NOMO-1 (cell line): ENCODE measurements around the gene ATAD1.
"Not testable (repeated sequence)": the region's sequence is repeated elsewhere in the genome, so short reads cannot be mapped to it uniquely, and the experiment has no call there.

ENCODE experiments used
- DNase-seq, 2 experiments: peaks; one replicate each; lab custom pipeline; 2025; ENCODE audit not compliant: unreplicated experiment in 2 of 2; lab: John Stamatoyannopoulos, UW

ATAD1 gene

DNA sequence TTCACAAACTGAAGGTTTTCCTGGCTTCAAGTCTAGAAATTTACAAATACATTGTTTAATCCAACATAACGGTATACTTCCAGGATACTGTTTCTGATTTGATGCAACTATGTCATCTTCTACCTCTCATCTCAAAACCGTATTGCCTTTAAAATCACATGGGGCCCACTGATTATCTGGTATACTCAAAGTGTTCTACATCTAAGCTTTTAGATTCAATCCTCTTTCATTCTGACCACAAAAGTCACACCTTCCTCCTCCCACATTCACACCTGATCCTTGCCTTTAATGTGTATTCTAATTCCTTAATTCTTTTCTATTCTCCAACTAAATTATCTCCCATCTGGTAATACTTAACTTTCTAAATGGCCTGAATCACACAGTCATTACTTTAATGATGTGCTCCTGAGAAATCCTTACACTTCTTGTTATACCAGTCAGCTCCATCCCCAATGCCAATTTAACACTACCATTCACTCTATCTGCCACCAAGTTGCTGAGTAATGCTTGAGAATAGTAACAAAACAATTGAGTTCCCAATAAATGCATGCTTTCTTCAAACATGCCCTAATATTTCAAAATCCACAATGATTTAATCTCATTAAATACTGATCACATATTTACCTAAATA, 13.0 kb downstream of the ATAD1 start:
- DNase-seq: no peak

GRCh38 chr10:87803831-87804230, 14.2 kb downstream of the ATAD1 start:
- DNase-seq: no peak

- no peak for DNase-seq
These were observed 14.7 kb downstream of the ATAD1 start for GRCh38 chr10:87803328-87803727.

GRCh38 chr10:87801813-87802435, 16.1 kb downstream of the ATAD1 start:
- DNase-seq: not testable (repeated sequence)

DNA sequence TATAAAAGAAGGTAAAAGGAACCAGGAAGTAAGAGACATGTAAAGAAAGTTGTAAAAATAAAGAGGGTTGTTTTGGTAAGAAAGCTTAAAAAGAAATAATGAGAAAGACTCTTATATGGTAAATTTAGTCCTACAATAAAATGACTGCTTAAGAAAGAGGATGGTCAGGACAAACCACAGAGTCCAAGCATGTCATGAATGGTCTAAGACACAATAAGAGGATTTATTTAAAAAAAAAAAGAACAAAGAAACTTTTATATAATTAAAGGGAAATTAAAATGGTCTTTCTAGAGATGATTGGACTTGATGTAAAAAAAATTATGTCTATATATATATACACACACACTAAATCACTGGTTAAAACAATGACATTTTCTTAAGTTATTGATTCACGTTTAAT, 18.2 kb downstream of the ATAD1 start:
- DNase-seq: no peak

- no peak for DNase-seq
These were observed 19.9 kb downstream of the ATAD1 start for GRCh38 chr10:87798082-87798481.

GRCh38 chr10:87794285-87794684, 23.7 kb downstream of the ATAD1 start:
- DNase-seq: no peak

DNA sequence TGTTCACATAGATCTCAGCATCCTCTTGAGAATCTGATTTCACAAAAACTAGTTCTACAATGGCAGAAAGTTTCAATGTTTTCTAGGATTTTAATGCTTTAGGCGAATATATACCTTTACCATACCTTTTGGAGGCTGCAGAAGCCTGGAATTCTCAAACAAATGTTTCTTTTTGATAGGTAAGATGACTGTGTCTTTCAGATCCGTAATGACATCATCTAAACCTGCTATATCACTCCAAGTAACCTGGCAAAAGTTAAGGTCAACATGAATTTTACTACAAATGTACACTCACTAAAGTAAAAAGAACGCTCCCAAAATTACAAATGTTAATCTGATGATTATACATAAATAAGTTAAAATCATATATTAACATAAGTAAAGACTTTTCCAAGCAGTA, 27.8 kb downstream of the ATAD1 start:
- no peak for DNase-seq

DNA sequence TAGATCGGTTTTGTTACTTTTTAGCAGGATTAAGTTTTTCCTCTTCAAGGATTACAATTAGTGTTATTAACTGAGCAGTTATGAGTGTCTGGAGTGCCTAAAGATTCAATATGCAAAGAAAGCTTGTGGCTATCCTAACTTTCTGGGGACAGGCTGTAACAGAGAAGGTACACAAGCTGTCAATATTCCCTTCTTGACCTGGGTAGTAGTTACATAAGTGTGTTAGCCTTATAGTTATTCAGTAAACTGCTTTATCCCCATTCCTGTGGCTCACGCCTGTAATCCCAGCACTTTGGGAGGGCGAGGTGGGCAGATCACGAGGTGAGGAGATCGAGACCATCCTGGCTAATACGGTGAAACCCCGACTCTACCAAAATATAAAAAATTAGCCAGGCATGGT, 31.6 kb downstream of the ATAD1 start:
- DNase-seq: no peak

DNA sequence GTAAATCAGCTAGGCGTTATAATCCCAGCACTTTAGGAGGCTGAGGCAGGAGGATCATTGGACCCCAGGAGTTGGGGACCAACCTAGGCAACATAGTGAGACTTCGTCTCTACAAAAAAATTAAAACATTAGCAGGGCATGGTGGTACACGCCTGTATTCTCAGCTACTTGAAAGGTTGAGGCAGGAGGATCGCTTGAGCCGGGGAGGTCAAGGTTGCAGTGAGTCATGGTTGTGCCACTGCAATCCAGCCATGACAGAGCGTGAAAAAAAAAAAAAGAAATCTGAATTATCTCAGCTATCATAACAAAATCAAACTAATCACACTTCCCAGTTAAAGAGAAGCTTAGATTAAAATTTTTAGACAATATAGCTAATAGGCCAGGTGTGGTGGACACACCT, 35.3 kb downstream of the ATAD1 start:
- DNase-seq: no peak

GRCh38 chr10:87781545-87781944, 36.5 kb downstream of the ATAD1 start:
- DNase-seq: no peak

DNA sequence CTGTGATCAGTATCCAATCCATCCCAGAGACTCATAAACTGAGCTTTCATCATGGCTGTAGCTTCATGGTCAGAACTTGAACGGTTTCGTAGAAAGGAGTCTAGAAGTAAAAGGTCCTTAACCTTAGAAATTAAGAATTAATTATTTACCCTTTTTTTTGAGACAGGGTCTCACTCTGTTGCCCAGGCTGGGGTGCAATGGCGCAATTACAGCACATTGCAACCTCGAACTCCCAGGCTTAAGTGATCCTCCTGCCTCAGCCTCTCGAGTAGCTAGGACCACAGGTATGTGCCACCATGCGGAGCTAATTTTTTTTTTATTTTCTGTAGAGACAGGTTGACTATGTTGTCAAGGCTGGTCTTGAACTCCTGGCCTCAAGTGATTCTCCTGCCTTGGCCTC, 41.7 kb downstream of the ATAD1 start:
- no peak for DNase-seq

DNA sequence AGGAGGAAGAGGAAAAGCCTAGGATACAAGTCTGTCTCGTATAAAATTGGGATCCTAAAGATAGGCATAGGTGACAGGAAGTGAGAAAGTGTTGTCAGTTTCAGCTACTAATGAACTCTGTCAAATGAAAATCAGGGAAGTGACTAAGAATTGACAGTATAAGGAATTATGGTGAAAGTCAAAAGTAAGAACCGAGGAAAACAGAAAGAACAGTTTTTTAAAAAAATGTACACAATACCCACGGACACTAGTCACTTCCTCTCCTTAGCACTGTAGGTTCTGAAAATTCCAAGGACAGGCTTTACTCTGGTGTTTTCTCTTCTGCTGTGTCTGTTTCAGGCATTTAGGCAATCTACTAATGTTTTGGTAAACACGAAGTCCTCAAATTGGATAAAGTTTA, 42.3 kb downstream of the ATAD1 start:
- peak in 1 of 2 experiments; percentile 42 for DNase-seq

GRCh38 chr10:87771871-87772500, 46.0 kb downstream of the ATAD1 start:
- peak in 1 of 2 experiments; percentile 44 for DNase-seq

DNA sequence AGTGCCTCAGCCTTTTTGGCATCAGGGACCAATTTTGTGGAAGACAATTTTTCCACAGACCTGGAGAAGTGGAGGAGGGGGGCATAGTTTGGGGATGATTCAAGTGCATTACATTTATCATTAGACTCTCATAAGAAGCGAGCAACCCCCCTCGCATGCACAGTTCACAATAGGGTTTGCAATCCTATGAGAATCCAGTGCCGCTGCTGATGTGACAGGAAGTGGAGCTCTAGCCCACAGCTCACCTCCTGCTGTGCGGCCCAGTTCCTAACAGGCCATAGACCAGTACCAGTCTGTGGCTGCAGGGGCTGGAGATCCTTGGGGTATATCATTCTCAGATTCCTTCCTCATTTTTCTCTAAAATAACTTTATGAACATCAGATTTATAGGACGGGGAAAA, 50.8 kb downstream of the ATAD1 start:
- no peak for DNase-seq

DNA sequence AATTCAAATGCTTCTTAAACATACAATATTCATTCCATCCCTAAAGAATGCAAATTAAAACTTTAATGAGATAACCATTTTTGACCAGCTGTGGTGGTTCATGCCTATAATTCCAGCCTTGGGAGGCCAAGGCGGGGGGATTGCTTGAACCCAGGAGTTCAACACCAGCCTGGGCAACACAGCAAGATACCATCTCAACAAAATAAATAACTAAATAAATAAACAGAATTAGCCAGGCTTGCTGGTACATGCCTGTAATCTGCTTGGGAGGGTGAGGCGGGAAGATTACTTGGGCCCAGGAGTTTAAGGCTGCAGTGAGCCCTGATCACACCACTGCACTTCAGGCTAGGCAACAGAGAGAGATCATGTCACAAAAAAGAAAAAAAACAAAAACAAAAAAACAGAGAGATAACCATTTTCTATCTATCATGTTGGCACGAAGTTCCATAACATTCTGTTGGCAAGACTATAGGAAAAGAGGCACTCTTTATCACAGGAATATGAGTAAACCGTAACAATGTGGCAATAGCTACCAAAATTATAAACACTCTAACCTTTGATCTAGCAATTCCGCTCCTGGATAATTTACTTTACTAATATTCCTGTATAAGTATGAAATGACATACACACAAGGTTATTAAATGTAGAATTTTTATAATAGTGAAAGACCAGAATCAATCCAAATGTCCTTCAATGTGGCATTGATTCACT, 52.2 kb downstream of the ATAD1 start:
- DNase-seq: no peak

GRCh38 chr10:87764072-87764934, 53.7 kb downstream of the ATAD1 start:
- no peak for DNase-seq

DNA sequence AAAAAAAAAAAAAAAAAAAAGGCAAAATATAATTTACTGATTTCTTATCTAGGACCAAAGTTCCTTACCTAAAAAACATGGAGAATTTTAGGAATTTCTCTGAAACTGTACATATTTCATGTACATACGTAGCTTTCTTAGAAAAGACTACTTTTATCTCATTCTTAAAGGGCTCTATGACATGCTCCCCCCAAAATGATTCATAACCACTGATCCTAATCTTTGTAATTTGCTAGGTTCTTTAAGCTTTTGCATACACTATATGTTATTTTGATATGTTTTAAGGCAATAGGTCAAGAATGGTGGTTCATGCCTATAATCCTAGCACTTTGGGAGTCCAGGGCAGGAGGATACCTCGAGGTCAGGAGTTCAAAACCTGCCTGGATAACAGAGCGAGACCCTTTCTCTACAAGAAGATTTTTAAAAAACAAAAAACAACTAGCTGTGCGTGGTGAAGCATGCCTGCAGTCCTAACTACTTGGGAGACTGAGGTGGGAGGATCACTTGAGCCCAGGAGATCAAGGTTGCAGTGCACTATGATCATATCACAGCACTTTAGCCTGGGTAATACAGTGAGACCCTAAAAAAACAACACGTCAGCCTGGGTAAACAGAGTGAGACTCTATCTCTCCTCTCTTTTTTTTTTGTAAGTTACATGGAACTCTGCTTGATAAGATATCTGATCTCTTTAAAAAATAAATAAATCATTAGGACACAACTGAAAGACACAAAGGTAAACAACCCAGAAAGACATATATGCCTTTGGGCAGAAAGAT, 54.8 kb downstream of the ATAD1 start:
- no peak for DNase-seq

DNA sequence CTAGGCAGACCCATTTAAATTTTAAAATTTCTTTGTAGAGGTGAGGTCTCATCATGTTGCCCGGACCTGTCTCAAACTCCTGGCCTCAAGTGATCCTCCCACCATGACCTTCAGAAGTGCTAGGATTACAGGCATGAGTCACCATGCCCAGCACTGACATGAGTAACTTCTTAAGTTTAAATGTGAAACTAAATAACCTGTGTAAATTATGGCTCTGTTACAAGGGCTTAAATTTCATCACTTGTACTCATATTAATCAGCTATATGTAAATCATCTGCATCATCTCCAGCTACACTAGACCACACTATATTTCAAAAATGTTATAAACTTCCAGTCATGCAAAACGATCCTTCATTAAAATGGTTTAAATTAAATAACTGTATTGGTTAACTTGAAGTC, 56.1 kb downstream of the ATAD1 start:
- peak; percentile 13 to 60 for DNase-seq

DNA sequence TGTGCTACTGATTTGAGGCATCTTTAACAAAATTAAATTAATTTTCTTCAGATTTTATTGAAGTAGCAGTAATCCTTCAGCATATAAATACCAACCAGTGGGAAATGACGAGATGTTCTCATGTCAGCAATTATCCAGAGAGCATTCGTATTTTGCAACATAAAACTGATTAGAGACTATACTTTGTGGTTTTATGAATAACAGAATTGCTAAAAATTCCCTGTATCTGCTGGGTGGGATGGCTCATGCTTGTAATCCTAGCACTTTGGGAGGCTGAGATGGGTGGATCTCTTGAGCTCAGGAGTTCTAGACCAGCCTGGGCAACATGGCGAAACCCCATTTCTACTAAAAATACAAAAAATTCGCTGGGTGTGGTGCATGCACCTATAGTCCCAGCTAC, 56.9 kb downstream of the ATAD1 start:
- DNase-seq: no peak
